Panc1 (cell line): ENCODE measurements around the gene MAGI3. TPM values are rescaled to one million over a fixed set of nuclear protein-coding genes. Genes with fewer than 3 reads are reported as not detected.

Source experiments
- ATAC-seq: fragments of 200-7000 bp; cut with Tn5 transposase; 2 replicates; pipeline ENCODE4 v1.9.1; 2020; ENCODE audit warnings: mild to moderate bottlenecking, moderate library complexity
- BruUV-seq: library from RNA; stranded (reverse); fragments of 400-500 nt; replicated peaks from 2 replicates; lab custom pipeline; 2021; lab: Mats Ljungman, UMichigan
- CTCF ChIA-PET: fragments of 300-600 bp; sonication (Branson Sonifier 250); formaldehyde crosslinking; loops from one replicate; lab custom pipeline; 2022; ENCODE audit warnings: antibody characterized with exemption; lab: Charles Lee
- POLR2A ChIA-PET: fragments of 300-600 bp; sonication (Branson Sonifier 250); formaldehyde crosslinking; loops from one replicate; lab custom pipeline; 2022; ENCODE audit warnings: antibody characterized with exemption; lab: Charles Lee
- DNase-seq: peaks from one replicate; pipeline ENCODE4 v3.0.0-alpha.2; 2010; ENCODE audit warnings: low read depth, low spot score
- H3K27ac ChIP-seq: 2 replicates; pipeline ENCODE4 v1.5.1; 2011; ENCODE audit warnings: mild to moderate bottlenecking, low read length, inconsistent platforms
- H3K27me3 ChIP-seq: fragments of 200-500 bp; sonication (Bioruptor generic); 2 replicates; pipeline ENCODE4 v1.6.0; 2014; ENCODE audit warnings: low read length, inconsistent platforms; ENCODE audit not compliant: control insufficient read depth, insufficient read depth
- H3K36me3 ChIP-seq: fragments of 200-500 bp; sonication (Bioruptor generic); 2 replicates; pipeline ENCODE4 v1.5.1; 2014; ENCODE audit warnings: inconsistent platforms, mild to moderate bottlenecking, low read length, moderate library complexity; ENCODE audit not compliant: control insufficient read depth, insufficient read depth
- H3K4me1 ChIP-seq: 2 replicates; pipeline ENCODE4 v1.5.1; 2011; ENCODE audit warnings: inconsistent platforms, mild to moderate bottlenecking, low read length, moderate library complexity; ENCODE audit not compliant: control insufficient read depth, insufficient read depth
- H3K4me3 ChIP-seq, 2 experiments: 2 replicates each; pipeline ENCODE4 v1.5.1; 2011 to 2012; ENCODE audit warnings: low read depth in 2 of 2, low read length in 2 of 2, mild to moderate bottlenecking in 2 of 2, inconsistent platforms in 1 of 2, moderate library complexity in 1 of 2
- H3K9me3 ChIP-seq: fragments of 200-500 bp; sonication (Bioruptor generic); 2 replicates; pipeline ENCODE4 v1.5.1; 2014; ENCODE audit warnings: low read depth, mild to moderate bottlenecking, inconsistent platforms, low read length, moderate library complexity; ENCODE audit not compliant: control insufficient read depth, insufficient read depth
- POLR2AphosphoS5 ChIP-seq: IDR thresholded peaks from 2 replicates; pipeline ENCODE4 v1.6.1; 2012; ENCODE audit warnings: mild to moderate bottlenecking, low read depth, low read length, moderate library complexity
- REST ChIP-seq, 2 experiments: IDR thresholded peaks; 2 replicates each; pipeline ENCODE4 v1.6.1; 2011 to 2012; ENCODE audit warnings: low read depth in 2 of 2, control low read depth in 1 of 2, low read length in 1 of 2, mild to moderate bottlenecking in 1 of 2, moderate library complexity in 1 of 2; ENCODE audit not compliant: insufficient read depth in 1 of 2
- SIN3A ChIP-seq: IDR thresholded peaks from 2 replicates; pipeline ENCODE4 v1.6.1; 2012; ENCODE audit warnings: low read depth, mild to moderate bottlenecking, low read length, moderate library complexity, borderline replicate concordance; ENCODE audit not compliant: insufficient read depth
- TCF7L2 ChIP-seq: IDR thresholded peaks from 2 replicates; pipeline ENCODE4 v1.6.1; 2011; ENCODE audit warnings: mild to moderate bottlenecking, low read depth, low read length, inconsistent platforms
- in situ Hi-C: cut with HindIII; loops from 2 replicates; pipeline ENCODE4 v1.10.0; 2016; ENCODE audit warnings: low sequenced_read_pairs, low pct_unique_long_range_greater_than_20kb
- intact Hi-C: fragments of 100-400 bp; cut with micrococcal nuclease; formaldehyde crosslinking; loops from one replicate; pipeline ENCODE4 v1.10.0; 2022; ENCODE audit not compliant: unreplicated experiment
- total RNA-seq: library from RNA; stranded (reverse); gene quantifications from one replicate; pipeline ENCODE4 v1.2.1, GENCODE V29; 2021; ENCODE audit not compliant: unreplicated experiment
- TF ChIP-seq, protein P1 (sequence below): fragments of 450-650 bp; IDR thresholded peaks from 2 replicates; pipeline ENCODE4 v1.5.1; 2017; ENCODE audit warnings: mild to moderate bottlenecking

Gene MAGI3
- total RNA-seq, 1 experiment from 2014 or later: 10.9 TPM

- no peaks in the 10 kb centered on the region for H3K27me3 ChIP-seq
- in situ Hi-C loops: no loop called here
- intact Hi-C loops: no loop called here
- no peak for ATAC-seq
- H3K36me3 ChIP-seq: no peaks in the 10 kb centered on the region
- H3K4me1 ChIP-seq: no peaks in the 10 kb centered on the region
- no peak overlapping the region for H3K27ac ChIP-seq
- no TSS peak for BruUV-seq
- no peak for DNase-seq
- TF ChIP-seq SIN3A: no peak
- TF ChIP-seq, protein P1, sequence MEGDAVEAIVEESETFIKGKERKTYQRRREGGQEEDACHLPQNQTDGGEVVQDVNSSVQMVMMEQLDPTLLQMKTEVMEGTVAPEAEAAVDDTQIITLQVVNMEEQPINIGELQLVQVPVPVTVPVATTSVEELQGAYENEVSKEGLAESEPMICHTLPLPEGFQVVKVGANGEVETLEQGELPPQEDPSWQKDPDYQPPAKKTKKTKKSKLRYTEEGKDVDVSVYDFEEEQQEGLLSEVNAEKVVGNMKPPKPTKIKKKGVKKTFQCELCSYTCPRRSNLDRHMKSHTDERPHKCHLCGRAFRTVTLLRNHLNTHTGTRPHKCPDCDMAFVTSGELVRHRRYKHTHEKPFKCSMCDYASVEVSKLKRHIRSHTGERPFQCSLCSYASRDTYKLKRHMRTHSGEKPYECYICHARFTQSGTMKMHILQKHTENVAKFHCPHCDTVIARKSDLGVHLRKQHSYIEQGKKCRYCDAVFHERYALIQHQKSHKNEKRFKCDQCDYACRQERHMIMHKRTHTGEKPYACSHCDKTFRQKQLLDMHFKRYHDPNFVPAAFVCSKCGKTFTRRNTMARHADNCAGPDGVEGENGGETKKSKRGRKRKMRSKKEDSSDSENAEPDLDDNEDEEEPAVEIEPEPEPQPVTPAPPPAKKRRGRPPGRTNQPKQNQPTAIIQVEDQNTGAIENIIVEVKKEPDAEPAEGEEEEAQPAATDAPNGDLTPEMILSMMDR: no peak
- TF ChIP-seq POLR2AphosphoS5: no peak
- no peak for TF ChIP-seq REST (IDR thresholded peaks at IDR 0.05; ENCODE audit: insufficient read depth in 1 of 2, low read depth in 2 of 2, low read length in 1 of 2)
- TF ChIP-seq TCF7L2: no peak
- ChIA-PET POLR2A (no interaction called here), CTCF (no interaction called here)
- no peaks in the 10 kb centered on the region for H3K9me3 ChIP-seq
- H3K4me3 ChIP-seq: no peak overlapping the region
These were observed 262.5 kb downstream of the MAGI3 start for GRCh38 chr1:113652771-113653170.

- Histone ChIP-seq H3K36me3 (no peaks in the 10 kb centered on the region), H3K4me3 (no peak overlapping the region), H3K9me3 (no peaks in the 10 kb centered on the region), H3K4me1 (no peaks in the 10 kb centered on the region), H3K27me3 (no peaks in the 10 kb centered on the region), H3K27ac (no peak overlapping the region)
- TF ChIP-seq SIN3A (no peak), REST (IDR thresholded peaks at IDR 0.05; ENCODE audit: insufficient read depth in 1 of 2, low read depth in 2 of 2, low read length in 1 of 2) (no peak), TCF7L2 (no peak), POLR2AphosphoS5 (no peak)
- TF ChIP-seq, protein P1: no peak
- DNase-seq (no peak), ATAC-seq (no peak)
- CTCF ChIA-PET: no interaction called here
- no TSS peak for BruUV-seq
- in situ Hi-C loops: no loop called here
- intact Hi-C loops: no loop called here
- POLR2A ChIA-PET: no interaction called here
These were observed 263.4 kb downstream of the MAGI3 start for GRCh38 chr1:113653741-113654140.
